Smooth muscle cell of the umbilical artery (primary cell): ENCODE data around the gene METTL4. TPM values are rescaled to one million over a fixed set of nuclear protein-coding genes. Genes with fewer than 3 reads are reported as not detected.

Experiments
- total RNA-seq: library from RNA; depleted of rRNA; stranded (reverse); fragments of >200 nt; gene quantifications from 2 replicates; pipeline ENCODE4 v1.2.3, GENCODE V29; 2014

The METTL4 gene
- total RNA-seq: 8.6 and 9.3 TPM in 2 replicates

GRCh38 chr18:2571200-2572170 is at the start of gene METTL4, which contains the start of gene NDC80:
Gene METTL4 (minus strand): TSS chr18:2571505. CDS start chr18:2567216, 4,289 bp downstream.
Gene NDC80 (plus strand): TSS chr18:2571557. CDS start chr18:2572986, 1,429 bp downstream.

Other genes starting within 250 kb of the METTL4 start
- 8.0 and 11.9 TPM in 2 replicates for gene NDC80, start 52 bp upstream of the METTL4 start, total RNA-seq
- 65.3 and 82.2 TPM in 2 replicates for gene SMCHD1, start 84.2 kb upstream of the METTL4 start, total RNA-seq